Stimulated activated CD8-positive, alpha-beta memory T cell treated with anti-CD3 and anti-CD28 coated beads, Interleukin-4, amount 100 ng/mL, for 48 hours (primary cell): ENCODE results near the gene TARDBP.
A peak's percentile ranks its signal among the peaks of the same experiment; 100 is the strongest.
"Not testable (repeated sequence)": the region's sequence is repeated elsewhere in the genome, so short reads cannot be mapped to it uniquely, and the experiment has no call there.

ENCODE experiments used
- DNase-seq: peaks from one replicate; pipeline ENCODE4 v3.0.0-alpha.2; 2020

Gene TARDBP

DNA sequence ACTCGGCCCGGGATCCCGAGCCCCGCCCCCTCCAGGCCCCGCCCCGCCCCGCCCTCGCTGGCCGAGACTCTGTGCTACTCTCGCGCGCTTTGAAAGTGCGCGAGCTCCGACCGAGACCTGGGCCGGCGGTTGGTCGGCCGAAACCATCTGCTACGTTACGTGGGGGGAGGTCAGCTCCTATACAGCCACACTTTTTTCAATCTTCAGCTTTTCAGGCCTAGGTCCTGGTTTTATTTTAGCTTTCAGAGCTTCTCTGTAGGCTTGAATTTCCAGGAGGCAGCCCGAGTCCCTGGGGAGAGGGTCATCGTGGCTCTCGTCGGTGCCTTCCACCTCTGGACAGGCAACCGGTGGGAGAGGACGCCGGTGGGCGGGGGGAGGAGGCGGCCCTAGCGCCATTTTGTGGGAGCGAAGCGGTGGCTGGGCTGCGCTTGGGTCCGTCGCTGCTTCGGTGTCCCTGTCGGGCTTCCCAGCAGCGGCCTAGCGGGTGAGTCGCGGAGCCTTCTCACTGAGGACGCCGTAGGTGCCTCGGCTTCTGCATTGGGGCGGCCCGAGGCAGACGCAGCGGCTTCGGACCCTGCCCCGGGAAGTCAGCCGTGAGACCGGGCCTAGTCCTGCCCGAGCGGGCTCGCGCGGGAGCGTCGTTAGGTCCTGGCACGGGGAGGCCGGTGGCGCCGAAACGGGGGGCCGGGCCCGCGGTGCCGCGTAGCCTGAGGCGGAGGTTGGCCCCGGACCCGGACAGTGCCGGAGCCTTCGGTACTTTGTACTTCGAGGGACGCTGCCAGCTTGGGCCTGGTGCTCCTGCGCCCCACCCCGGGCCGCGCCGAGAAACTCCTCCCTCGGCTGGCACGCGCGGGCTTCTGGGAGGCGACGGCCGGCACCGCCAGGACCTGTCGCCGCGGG, at the start of gene TARDBP:
Gene TARDBP (plus strand): TSS at position 395 of the 900 bp plus-strand sequence. CDS start 1,074 bp downstream, outside the sequence.
- peak; percentile 93 for DNase-seq

DNA sequence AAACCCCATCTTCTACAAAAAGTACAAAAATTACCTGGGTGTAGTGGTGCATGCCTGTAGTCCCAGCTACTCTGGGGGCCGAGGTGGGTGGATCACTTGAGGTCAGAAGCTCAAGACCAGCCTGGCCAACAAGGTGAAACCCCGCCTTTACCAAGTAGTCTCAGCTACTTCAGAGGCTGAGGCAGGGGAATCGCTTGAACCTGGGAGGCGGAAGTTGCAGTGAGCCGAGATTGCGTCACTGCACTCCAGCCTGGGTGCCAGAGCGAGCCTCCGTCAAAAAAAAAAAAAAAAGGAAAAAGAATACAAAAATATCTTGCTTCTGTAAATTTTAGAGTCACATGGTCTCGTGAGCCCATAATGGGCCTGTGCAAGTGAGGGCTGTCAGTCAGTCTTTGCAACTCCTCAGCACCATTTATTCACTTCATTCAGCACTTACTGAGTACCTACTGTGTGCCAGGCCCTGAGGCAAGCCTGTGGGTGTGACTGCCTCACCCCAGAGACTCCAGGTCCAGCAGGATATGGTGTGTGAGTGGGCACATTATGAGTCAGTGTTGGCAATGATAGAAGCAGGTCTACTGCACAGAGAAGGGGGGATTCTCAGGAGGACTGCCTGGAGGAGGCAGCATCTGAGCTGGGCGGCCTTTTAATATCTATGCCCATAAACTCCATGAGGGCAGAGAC, 46.8 kb upstream of the TARDBP start:
- peak; percentile 39 for DNase-seq

DNA sequence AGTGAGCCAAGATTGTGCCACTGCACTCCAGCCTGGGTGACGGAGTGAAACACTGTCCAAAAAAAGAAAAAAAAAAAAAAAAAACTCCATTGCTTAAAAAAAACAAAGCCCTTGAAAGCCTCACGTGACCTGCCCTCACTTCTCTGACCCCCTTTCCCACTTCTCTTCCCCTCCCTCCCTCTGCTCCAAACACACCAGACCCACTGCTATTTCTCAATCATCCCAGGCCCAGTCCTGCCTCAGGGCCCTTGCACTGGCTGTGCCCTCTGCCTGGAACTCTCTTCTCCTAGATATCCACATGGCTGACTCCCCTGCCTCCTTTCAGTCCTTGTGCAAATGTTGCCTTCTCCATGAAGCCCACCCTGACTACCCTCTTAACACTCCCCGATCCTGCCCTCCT, 45.4 kb upstream of the TARDBP start:
- no peak for DNase-seq

DNA sequence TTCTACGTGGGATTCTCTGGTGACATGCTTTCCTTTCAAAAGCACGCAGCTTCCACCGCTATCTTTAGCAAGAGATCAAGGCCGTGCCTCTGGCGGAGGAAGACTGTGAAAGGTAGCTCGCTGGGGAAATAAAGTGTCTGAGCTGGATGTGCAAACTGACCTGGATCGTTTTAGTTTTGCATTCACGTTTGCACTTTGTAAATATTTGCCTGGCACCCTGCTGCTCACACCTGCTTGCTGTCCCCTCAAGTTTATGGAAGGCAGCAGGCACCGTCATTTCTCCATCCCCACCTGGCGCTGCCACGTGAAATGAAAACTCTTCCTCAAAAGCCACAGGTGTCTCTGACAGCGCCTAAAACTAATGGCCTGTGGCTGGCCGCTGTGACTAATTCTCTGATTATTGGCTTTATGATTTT, 44.0 kb upstream of the TARDBP start:
- DNase-seq = no peak

DNA sequence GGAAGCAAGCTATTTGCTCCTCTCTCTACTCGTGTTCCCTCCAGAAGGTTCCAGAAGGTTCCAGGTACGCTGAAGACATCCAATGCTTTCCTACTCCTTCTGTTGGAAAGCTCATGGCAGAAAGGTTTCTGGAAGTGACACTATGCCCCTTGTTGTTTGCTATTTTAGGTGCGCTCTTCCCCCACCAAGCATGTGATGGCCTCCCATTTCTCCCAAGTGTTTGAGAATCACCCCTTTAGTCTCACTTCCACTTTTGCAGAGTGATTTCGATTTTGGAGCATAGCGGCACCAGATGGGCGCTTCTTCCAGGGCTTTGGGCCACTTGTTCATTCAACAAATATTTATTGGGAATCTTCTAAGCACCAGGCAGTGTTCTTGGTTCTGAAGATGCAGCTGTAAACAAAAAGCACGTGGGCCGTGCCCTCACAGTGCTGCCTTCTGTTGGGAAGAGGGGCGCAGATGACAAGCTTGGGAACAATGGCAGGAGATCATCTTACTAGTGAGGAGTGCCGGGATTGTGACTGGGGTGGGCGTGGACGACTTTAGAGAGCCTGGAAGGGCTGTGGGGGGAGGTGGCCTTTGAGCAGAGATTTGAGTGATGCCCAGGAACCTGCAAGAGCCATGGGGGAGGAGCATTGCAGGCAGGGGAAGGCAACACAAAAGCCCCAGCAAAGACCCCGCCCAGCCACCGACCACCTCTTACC, 43.0 kb upstream of the TARDBP start:
- no peak for DNase-seq

DNA sequence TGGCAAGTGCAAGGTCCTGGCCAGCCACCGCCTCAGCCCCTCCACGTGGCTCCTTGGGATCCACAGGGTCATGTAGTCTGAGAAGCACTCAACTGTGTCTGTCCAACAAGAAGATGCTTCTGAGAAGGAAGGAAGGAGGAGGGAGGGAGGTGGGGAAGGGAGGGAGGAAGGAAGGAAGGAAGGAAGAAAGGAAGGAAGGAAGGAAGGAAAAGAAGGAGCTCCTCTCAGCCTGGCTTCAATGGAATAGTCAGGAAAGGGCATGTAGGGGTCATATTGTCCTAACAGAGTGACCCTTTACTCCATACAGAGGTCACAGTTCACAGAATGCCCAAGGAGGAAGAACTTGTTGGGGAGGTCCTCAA, 42.5 kb upstream of the TARDBP start:
- DNase-seq = no peak

DNA sequence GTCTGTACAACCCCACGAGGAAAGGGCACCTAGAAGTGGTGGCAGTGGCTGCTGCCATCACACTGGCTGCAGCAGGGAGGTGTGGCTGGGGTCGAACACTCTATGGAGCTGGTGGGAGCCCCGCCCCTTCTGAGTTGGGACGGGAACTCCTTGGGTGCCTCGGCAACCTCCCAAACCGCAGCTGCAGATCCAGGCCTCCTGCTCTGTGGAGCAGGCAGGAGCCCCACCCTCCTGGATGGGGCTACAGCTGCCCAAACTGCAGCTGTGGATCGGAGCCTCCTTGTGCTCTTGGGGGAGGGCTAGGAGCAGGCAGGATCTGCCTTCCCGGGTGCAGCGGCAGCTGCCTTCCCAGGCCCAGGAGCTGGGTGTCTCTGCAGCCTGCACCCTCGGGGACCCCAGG, 38.9 kb upstream of the TARDBP start:
- DNase-seq = no peak

DNA sequence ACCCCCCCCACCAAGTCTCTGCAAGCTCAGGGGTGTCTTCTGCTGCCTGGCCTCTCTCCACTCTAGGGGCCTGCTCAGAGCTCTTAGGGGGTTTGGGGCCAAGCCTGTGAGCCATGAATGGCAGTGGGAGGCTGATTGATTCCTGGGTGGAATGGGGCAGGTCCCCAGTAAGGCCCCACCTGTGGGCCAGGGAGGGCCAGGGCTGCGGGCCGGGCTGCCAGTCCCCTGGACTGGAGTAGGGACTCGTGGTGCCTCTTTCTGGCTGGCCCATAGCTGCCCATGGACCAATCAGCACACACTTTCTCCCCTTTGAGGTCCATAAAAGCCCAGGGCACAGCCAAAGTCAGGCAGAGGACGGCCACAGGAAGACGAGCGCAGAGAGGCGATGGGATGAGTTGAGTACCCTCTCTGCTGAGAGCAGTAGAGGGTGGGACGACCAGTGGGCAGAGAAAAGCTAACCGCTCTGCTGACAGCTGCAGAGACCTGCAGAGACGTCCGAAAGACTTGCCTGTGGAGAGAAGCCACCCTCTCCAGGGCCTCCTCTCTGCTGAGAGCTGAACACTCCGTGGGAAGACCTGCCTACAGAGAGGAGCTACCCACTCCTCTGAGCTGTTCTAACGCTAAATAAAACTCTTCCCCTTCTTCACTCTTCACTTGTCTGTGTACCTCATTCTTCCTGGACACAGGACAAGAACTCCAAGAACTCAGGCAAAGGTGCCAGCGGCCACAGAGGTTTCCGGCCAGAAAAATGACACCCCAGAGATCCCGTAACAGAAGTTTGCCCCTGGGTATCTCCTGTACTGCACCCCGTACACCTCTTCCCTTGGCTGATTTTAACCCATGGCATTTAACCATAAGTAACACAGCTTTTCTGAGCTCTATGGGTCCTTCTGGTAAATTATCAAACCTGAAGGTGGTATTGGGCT, 38.2 kb upstream of the TARDBP start:
- DNase-seq = no peak

DNA sequence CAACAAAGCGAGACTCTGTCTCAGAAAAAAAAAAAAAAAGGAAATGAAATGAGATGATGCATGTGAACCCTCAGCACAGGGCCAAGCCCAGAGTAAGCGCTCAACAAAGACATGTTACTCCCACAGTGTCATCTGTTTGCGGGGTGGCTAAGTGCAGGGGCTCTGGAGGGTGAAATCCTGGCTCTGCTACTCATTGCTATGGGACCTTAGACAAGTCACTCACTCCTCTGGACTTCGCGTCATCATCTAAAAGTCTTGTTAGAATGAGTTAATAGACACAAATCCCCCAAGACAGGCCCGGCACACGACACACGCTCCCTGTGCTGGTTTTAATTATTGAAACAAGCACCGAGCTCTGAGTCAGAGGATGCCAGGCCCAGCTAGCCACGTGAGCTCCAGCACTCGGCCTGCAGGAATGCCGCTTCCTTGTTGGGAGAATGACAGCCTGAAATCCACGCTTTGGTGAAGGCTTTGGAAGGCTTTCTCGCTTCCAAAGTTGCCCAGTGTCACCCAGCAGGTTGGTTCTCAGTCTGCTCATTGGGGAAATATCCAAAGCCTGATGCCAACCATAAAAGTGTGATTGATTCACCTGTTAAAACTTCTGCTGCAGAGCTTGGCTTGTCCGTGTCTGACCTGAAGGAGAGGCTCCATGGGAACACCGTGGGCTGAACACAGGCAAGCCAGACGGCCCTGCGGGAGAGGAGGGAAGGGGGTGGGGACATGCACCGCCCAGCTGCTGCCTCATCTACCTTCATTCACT, 36.7 kb upstream of the TARDBP start:
- no peak for DNase-seq

DNA sequence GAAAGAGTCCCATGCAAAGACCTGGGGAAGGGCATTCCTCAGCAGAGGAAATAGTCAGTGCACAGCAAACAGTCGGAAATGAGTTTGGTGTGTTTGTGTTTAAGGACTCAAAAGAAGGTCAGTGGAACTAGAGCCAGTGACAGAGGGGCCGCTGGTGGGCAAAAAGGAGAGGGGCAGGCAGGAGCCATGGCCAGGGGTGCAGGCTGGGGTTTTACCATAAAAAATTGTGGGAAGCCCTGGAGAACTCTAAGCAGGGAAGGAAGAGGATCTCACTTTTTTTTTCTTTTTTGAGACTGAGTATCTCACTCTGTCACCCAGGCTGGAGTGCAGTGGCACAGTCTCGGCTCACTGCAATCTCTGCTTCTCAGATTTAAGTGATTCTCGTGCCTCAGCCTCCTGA, 33.7 kb upstream of the TARDBP start:
- DNase-seq = no peak

DNA sequence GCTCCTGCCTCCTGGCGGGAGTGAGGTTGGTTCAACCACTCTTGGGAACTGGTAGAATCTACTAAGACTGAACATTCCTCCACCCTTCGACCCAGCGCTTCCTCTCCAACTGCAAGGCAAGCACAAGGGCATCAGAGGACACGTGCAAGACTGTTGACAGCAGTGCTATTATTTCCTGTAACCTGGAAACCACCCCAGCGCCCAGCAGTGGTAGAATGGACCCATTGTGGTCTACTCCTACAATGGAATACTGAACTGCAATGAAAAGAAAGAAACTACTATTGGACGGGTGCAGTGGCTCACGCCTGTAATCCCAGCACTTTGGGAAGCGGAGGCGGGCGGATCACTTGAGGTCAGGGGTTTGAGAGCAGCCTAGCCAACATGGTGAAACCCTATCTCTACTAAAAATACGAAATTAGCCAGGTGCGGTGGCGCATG, 33.0 kb upstream of the TARDBP start:
- no peak for DNase-seq

DNA sequence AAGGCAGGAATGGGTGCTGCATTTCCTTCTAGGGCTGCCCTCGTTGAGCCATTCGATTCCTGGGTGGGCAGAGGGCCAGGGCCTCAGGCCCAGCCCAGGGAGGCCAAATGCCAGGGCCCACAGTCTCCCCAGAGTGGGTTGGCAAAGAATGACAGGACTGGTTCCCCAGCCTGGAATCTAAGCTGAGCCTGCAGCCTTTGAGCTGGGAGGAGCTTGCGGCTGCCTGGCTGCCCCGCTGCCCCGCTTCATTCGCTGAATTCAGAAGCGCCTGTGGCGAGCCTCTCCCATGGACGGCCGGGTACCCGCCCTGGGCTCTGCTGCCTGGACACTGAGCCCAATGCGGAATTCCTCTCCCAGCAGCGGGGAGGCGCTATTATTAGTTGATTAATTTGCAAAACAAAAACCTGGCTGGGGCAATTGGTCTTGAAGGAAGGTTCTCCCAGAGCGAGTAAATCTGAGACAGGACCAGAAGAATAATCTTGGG, 32.3 kb upstream of the TARDBP start:
- DNase-seq = no peak

DNA sequence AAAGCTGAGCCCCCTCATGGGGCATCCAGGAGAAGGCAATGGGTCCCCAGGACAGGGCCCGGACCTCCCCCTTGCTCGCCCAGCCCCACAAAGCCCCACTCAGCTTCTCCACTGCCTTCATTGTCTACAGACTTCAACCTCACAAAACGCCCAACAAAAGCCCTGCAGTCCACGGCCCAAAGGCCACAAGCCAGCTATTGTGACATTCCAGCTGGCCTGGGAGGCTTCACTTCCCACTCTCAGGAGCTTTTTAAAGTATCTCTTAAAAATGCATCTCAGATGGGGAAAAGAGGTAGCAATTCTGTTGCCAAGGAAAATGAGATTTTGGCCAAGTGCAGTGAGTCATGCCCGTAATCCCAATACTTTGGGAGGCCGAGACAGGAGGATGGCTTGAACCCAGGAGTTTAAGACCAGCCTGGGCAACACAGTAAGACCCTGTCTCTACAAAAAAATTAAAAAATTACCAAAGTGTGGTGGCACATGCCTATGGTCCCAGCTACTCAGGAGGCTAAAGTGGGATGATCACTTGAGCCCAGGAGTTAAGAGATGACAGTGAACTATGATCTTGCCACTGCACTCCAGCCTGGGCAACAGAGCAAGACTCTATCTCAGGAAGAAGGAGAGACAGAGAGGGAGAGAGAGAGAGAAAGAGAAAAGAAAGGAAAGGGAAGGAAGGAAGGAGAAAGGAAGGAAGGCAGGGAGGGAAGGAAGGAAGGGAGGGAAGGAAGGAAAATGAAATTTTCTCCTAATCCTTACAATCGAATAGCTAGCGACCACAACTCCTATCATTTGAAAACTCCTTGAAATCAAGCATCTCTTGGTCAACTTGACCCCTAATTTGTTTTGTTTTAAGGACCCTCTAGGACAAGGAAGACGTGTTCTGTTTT, 31.4 kb upstream of the TARDBP start:
- DNase-seq = no peak

DNA sequence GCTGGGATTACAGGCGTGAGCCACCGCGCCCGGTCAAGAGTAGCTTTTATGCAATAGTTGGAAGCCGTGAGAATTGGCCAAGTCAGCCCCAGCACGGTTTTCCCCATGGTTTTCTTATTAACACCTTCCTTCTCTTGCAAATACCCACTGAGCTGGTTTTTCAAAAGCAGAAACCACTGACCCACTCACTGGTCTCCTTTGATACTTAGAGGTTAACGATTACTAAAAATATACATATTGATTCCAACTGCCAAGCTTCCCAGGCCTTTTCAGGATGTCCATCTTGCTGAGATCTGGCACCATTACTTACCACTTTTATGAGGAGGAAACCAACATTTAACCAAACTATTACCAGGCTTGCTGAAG, 25.9 kb upstream of the TARDBP start:
- no peak for DNase-seq

DNA sequence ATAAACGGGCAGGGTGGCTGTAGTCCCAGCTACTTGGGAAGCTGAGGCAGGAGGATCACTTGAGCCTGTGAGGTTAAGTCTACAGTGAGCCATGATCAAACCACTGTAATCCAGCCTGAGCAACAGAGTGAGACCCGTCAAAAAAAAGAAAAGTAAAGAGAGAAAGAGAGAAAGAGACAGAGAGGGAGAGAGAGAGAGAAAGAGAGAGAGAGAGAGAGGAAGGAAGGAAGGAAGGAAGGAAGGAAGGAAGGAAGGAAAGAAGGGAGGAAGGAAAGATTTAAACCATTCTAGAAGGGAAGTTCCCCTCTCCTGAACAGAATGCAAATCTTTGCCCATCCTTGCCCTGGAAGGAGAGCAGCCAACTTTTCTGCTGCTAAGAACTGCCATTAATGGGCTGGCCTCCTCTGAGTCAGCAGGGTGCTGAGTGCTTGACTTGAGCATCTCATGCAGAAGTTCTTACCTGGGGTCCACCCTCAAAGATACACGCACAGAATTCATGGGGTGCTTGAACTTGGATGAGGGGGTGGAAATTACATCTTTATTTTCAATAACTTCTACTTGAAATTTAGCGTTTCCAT, 24.5 kb upstream of the TARDBP start:
- no peak for DNase-seq

DNA sequence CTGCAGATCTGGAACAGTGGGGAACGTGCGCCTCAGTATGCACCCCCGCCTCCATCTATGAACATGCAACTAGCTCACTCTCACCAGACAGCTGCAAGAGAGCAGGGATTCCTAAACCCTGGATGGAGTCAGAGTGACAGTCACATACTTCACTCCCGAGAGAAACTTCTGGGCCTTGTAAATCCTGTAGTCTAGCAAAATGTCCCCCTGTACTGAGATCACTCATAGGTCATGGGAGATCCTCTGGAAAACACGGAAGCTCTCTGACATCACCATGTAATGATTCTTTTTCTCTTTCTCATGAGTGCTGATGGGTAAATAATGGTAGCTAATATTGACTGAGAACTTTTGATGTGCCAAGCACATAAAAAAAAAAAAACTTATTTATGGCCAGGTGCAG, 23.4 kb upstream of the TARDBP start:
- DNase-seq = no peak

DNA sequence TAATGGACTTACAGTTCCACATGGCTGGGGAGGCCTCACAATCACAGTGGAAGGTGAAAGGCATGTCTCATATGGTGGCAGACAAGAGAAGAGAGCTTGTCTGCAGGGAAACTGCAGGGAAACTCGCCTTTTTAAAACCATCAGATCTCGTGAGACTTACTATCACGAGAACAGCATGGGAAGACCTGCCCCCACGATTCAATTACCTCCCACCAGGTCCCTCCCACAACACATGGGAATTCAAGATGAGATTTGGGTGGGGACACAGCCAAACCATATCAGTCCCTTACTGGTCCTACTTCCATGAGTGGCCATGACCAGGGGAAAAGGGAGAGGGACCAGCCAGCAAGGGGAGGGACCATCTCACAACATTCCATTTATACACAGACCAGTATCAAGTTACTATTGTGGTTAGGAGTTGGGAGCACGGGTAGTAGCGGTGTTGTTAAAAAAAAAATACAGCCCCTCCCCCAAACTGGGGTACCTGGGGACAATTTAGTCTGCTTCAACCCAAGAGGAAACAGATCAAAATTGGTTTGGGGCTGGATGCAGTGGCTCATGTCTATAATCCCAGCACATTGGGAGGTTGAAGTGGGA, 22.4 kb upstream of the TARDBP start:
- not testable (repeated sequence) for DNase-seq

DNA sequence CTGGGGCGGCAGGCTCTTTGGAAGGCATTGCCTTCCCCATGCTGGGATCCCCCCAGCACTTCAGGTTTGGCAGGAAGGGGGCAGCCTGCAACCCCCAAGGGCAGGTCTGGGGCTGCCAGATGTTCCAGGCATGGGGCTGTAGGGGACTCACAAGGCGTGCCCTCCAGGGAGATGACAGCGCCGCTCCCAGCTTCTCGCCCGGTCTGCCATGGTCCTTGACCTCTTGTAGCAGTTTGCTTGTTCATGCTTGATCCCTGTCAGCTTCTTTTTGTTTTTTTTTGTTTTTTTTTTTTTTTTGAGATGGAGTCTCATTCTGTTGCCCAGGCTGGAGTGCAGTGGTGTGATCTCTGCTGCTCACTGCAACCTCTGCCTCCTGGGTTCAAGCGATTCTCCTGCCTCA, 21.6 kb upstream of the TARDBP start:
- no peak for DNase-seq

DNA sequence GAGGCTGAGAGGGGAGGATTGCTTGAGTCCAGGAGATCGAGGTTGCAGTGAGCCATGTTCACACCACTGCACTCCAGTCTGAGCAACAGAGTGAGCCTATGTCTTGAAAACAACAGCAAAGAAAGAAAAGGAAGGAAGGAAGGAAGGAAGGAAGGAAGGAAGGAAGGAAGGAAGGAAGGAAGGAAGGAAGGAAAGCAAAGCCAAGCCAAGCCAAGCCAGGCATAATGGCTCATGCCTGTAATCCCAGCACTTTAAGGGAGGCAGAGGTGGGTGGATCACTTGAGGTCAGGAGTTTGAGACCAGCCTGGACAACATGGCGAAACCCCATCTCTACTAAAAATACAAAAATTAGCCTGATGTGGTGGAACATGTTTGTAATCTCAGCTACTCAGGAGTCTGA, 20.4 kb upstream of the TARDBP start:
- DNase-seq = not testable (repeated sequence)

DNA sequence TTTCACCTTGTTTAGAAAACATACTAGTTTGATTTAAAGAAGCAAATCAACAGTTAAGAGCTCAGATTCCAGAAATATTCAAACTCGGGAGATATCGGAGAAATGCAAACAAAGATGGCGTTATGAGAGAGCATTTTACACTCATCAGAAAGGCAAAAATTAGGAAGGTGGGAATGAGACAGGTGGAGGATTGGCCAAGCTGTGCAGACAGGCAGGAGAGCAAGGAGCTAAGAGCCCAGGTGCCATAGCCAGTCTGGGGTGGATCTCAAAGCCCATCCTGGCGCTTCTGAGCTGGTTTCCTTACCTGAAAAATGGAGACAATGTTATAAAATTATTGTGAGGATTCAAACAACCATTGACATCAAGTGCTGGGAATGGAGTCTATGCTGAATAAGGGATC, 19.6 kb upstream of the TARDBP start:
- DNase-seq = no peak
